ENCODE results near the gene RCOR2.

Gene RCOR2

DNA sequence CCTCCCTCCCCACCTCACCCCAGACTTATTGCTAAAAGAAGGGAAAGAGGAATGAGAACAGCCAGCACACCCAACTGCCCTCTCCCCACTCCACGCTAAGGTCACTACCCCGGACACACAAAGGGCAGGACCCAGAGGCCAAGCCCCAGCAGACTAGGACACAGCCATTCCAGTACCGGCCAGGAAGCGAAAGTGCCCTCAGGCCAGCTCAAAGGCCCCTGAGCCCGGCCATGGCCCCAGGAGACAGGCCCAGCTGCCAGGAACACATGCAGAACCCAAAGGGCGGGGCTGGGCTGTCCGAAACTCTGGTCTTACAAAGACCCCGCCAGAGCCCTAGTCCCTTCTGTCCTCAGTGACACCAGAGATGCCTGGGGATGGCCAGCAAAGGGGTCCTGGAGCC is 5.5 kb downstream of the RCOR2 start:
- TF ChIP-seq, protein P1, sequence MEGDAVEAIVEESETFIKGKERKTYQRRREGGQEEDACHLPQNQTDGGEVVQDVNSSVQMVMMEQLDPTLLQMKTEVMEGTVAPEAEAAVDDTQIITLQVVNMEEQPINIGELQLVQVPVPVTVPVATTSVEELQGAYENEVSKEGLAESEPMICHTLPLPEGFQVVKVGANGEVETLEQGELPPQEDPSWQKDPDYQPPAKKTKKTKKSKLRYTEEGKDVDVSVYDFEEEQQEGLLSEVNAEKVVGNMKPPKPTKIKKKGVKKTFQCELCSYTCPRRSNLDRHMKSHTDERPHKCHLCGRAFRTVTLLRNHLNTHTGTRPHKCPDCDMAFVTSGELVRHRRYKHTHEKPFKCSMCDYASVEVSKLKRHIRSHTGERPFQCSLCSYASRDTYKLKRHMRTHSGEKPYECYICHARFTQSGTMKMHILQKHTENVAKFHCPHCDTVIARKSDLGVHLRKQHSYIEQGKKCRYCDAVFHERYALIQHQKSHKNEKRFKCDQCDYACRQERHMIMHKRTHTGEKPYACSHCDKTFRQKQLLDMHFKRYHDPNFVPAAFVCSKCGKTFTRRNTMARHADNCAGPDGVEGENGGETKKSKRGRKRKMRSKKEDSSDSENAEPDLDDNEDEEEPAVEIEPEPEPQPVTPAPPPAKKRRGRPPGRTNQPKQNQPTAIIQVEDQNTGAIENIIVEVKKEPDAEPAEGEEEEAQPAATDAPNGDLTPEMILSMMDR (IDR thresholded peaks at IDR 0.05), result no peak
- no peak for TF ChIP-seq ZFX (IDR thresholded peaks at IDR 0.05; ENCODE audit: borderline replicate concordance)
- H3K27ac ChIP-seq, result no peak overlapping the region

DNA sequence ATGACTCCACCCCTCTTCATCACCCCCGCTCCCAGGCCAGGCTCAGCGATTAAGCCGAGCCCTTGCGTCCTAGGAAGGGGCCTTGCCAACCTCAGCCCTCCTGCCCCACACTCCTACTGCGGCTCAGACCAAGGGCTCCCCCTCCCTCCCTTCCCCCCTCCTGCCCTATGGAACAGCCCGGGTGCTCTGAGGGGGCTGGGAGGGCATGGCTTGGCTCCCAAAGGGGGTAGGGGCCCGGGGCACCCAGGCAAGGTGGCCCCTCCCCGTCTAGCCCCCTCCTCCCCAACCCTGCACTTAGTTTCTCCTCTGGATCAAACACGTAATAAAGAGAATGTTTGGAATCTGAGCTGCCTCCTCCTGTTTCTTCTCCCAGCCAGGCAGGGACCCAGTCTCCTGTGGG is 6.3 kb downstream of the RCOR2 start:
- TF ChIP-seq ZFX (IDR thresholded peaks at IDR 0.05; ENCODE audit: borderline replicate concordance), result no peak
- TF ChIP-seq, protein P1 (IDR thresholded peaks at IDR 0.05), result no peak
- 0 out of 2 replicates have a peak overlapping the region, but pooled peaks have one; percentile 29 for H3K27ac ChIP-seq

DNA sequence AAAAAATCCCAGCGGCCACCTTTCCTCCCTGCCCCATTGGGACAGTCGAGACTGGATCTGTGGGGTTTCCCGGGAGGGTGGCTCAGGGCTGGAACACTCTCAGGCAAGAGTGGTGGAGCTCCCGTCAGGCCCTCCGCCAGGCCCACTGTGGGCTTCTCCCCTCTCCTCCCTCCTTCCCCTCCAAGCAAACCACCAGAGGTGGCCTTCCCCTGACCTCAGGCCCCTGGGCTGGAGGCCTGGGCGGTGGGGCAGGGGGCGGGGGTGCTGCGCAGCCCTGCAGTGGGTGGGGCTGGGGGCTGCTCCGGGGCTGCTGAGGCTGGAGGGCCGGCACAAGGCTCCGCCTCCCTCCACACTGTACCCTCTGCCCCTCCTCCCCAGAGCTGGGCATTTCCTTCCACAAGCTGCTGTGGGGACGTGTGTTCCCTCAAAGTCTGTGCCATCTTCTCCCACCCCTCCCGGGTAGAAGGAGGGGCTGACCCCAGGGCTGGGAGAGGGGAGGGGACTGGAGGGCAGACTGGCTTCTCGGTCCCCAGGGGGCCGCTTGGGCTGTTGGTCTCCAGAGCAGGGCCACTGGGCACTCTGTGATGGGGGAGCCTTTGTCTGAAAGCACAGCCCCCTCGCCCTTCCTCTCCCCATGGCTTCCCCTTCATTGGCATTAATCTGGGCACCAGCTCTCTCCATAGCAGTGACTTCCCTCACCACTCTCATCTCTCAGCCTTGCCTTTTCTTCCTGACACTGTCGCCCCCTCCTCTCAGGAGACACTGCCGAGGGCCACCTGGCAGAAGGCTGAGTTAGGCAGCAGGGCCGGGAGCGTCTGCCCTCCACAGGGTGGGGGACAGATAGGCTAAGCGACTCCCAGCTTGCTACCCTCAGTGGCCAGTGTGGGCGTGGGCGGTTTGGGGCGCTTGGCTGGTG is 7.1 kb downstream of the RCOR2 start:
- no peak overlapping the region for H3K27ac ChIP-seq
- TF ChIP-seq, protein P1 (IDR thresholded peaks at IDR 0.05), result no peak
- no peak for TF ChIP-seq ZFX (IDR thresholded peaks at IDR 0.05; ENCODE audit: borderline replicate concordance)

DNA sequence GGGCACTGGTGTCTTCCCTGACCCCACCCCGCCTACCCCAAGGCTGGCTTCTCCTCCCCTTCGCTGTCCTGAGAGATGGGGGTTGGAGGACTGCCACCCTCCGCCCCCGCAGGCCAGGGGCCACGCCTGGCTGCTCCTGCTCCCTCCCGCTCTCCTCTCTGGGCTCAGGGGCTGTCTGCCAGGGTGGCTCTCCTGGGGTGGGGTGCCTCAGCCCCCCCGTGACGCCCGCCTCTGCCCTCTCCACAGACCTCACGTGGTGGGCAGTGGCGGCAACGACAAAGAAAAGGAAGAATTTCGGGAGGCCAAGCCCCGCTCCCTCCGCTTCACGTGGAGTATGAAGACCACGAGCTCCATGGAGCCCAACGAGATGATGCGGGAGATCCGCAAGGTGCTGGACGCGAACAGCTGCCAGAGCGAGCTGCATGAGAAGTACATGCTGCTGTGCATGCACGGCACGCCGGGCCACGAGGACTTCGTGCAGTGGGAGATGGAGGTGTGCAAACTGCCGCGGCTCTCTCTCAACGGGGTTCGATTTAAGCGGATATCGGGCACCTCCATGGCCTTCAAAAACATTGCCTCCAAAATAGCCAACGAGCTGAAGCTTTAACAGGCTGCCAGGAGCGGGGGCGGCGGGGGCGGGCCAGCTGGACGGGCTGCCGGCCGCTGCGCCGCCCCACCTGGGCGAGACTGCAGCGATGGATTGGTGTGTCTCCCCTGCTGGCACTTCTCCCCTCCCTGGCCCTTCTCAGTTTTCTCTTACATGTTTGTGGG is 8.1 kb downstream of the RCOR2 start:
- TF ChIP-seq ZFX (IDR thresholded peaks at IDR 0.05; ENCODE audit: borderline replicate concordance), result no peak
- TF ChIP-seq, protein P1 (IDR thresholded peaks at IDR 0.05), result no peak
- H3K27ac ChIP-seq, result no peak overlapping the region

DNA sequence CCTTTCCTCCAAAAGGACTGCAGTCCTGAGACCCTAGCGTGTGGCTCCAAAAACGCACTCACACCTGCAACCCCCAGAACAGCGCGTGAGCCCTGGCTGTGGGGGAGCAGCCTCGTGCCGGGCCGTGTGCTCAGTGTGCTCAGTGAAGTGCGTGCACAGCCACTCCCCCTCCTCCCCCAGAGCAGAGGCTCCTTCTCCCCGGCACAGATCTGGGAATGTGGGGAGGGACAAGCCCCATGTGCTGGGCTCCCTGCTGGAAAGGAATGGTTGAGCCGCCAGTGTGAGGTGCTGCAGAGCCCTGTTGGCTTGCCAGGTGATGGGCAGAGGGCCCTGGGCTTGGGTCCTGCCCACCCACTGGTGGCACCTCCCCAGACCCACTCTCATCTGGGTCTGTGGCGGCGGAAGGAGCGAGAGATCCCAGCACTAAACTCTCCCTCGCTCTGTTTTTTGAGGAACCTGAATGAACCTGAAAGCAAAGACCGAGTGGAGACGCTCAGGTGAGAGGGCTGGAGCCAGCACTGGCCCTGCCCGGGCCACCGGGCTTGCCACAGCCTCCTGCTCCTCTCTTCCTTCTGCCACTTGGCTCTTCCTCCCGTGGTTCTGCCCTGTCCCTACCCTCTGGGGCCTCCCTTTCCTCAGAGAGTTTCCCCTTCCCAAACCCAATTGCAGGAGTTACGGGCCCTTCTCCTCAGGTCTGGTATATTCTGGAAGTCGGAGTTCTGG is 9.0 kb downstream of the RCOR2 start:
- no peak overlapping the region for H3K27ac ChIP-seq
- TF ChIP-seq, protein P1 (IDR thresholded peaks at IDR 0.05), result no peak
- no peak for TF ChIP-seq ZFX (IDR thresholded peaks at IDR 0.05; ENCODE audit: borderline replicate concordance)

DNA sequence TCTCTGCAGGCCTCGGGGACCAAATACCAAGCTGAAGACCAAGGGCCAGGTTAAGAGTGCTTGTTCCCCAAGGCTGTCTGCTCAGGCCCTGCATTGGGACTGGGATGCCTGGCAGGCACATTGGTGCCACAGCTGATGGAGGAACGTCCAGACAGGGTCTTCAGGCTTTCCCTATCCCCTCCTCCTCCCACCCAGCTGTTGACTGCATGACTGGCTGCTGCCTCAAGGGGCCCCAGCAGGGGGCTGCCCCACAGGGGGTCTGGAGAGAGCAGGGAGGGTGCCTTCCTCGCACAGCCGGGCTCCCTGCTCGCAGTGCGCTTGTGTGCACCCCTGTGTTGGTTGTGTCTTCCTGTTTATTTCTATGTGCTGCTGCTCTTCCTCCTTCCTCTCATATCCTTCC is 9.9 kb downstream of the RCOR2 start:
- no peak overlapping the region for H3K27ac ChIP-seq
- no peak for TF ChIP-seq ZFX (IDR thresholded peaks at IDR 0.05; ENCODE audit: borderline replicate concordance)
- TF ChIP-seq, protein P1 (IDR thresholded peaks at IDR 0.05), result no peak
